GM21737 (cell line): ENCODE results near the gene TMEM266.

Source experiments
- ATAC-seq: cut with Tn5 transposase; IDR thresholded peaks from one replicate; pipeline ENCODE4 v1.9.1; 2021; ENCODE audit warnings: mild to moderate bottlenecking, moderate library complexity; ENCODE audit not compliant: unreplicated experiment

Gene TMEM266

GRCh38 chr15:76199106-76200082 is 139.6 kb downstream of the TMEM266 start:
- no peak for ATAC-seq

- ATAC-seq: no peak
Measured at GRCh38 chr15:76200083-76200465, 140.3 kb downstream of the TMEM266 start.

- no peak for ATAC-seq
Measured at GRCh38 chr15:76200641-76201105, 140.9 kb downstream of the TMEM266 start.

- no peak for ATAC-seq
Measured at GRCh38 chr15:76201536-76202255, 141.9 kb downstream of the TMEM266 start.

GRCh38 chr15:76203346-76204108 is 143.7 kb downstream of the TMEM266 start:
- no peak for ATAC-seq

- no peak for ATAC-seq
Measured at GRCh38 chr15:76204109-76204845, 144.5 kb downstream of the TMEM266 start.

GRCh38 chr15:76204916-76205460 is 145.2 kb downstream of the TMEM266 start:
- no peak for ATAC-seq

GRCh38 chr15:76206325-76206976 is 146.7 kb downstream of the TMEM266 start:
- no peak for ATAC-seq

GRCh38 chr15:76208084-76208785 is 148.4 kb downstream of the TMEM266 start:
- no peak for ATAC-seq

GRCh38 chr15:76208786-76209424 is 149.1 kb downstream of the TMEM266 start:
- ATAC-seq: no peak

GRCh38 chr15:76209523-76209922 is 149.7 kb downstream of the TMEM266 start:
- no peak for ATAC-seq

- no peak for ATAC-seq
Measured at GRCh38 chr15:76209942-76210341, 150.2 kb downstream of the TMEM266 start.

GRCh38 chr15:76215634-76216033 is 155.8 kb downstream of the TMEM266 start:
- no peak for ATAC-seq

- no peak for ATAC-seq
Measured at GRCh38 chr15:76217029-76217881, 157.5 kb downstream of the TMEM266 start.

GRCh38 chr15:76217882-76218217 is 158.1 kb downstream of the TMEM266 start:
- ATAC-seq: no peak

GRCh38 chr15:76221085-76221767 is 161.4 kb downstream of the TMEM266 start:
- no peak for ATAC-seq

GRCh38 chr15:76222159-76222558 is 162.4 kb downstream of the TMEM266 start:
- no peak for ATAC-seq
